Glomerular visceral epithelial cell (primary cell): Measurements from ENCODE around the gene CSF3R.
"Not testable (repeated sequence)": the region's sequence is repeated elsewhere in the genome, so short reads cannot be mapped to it uniquely, and the experiment has no call there.

Source experiments
- DNase-seq: peaks from one replicate; pipeline ENCODE4 v3.0.0-alpha.2; 2016; ENCODE audit errors: extremely low spot score

Gene CSF3R

DNA sequence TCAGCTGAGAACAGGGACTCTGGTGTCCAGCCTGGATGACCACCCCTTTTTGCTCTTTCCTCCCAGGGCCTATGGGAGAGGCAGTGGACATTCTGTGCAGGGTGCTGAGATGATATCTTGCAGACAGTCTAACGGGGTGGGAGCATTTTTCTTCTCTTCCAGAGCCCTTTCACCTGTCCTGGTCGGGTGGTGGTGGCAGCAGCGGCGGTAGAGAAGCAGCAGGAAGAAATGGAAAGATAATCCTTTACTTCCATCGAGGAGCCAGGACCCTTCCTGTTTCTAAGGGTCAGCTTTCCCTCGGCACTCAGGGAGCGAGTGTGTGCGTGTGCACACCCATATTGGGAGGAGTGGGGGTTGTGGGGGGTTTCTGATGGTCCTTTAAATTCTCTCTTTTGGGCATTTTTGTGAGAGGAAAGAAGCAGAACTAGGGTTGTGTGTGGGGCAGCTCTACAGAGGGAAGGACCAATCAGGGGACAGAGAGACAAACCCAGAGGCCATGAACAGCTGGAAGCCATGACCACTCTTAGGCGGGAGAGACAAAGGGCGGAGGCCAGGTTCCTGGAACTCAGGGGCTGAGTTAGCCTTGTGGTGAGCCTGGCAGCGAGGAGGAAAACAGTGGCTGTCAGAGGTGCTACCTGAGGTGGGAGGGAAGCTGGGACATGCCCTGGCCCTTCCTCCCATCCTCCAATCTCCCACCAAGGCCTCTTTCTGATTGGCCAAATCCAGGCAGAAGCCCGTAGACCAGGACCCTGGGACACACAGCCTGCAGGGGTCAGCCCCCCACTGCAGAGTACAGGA, 31.2 kb upstream of the CSF3R start:
- no peak for DNase-seq

DNA sequence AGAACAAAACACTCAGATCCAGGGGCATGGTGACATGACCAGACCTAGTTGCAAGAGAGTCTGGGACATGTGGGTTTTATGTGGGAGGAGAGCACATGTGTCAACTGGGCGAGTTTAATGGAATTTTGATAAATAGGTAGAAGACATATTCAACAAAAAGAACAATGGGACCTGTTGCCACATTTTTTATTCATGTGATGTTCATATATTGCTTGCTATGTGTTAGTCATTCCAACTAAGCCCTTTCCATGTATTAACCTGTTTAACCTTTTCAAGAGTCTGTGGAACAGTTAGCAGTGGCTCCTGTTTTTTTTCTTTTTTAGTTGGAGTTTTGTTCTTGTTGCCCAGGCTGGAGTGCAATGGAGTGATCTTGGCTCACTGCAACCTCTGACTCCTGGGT, 30.1 kb upstream of the CSF3R start:
- DNase-seq = no peak

- no peak for DNase-seq
Measured at GRCh38 chr1:36511804-36512798, 29.4 kb upstream of the CSF3R start.

- DNase-seq = not testable (repeated sequence)
Measured at GRCh38 chr1:36511220-36511619, 28.5 kb upstream of the CSF3R start.

GRCh38 chr1:36510418-36510817, 27.7 kb upstream of the CSF3R start:
- DNase-seq = no peak

DNA sequence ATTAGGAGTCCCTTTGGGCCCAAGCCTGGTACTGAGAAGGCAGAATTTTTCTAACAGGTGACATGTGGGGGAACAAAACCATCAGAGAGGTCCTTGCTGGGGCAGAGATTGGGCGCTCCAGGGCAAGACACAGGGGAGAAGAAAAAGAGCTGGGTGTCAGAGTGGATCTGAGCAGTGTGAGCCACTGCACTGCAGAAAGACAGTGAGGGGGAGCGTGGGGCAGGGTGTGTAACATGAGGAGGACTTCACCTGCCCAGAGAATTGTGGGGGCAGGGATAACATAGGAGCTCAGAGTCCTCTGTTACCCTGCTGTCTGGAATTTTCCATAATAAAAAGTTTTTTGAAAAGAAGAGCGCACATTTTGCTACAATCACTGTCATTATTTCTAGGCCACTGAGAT, 25.5 kb upstream of the CSF3R start:
- no peak for DNase-seq

DNA sequence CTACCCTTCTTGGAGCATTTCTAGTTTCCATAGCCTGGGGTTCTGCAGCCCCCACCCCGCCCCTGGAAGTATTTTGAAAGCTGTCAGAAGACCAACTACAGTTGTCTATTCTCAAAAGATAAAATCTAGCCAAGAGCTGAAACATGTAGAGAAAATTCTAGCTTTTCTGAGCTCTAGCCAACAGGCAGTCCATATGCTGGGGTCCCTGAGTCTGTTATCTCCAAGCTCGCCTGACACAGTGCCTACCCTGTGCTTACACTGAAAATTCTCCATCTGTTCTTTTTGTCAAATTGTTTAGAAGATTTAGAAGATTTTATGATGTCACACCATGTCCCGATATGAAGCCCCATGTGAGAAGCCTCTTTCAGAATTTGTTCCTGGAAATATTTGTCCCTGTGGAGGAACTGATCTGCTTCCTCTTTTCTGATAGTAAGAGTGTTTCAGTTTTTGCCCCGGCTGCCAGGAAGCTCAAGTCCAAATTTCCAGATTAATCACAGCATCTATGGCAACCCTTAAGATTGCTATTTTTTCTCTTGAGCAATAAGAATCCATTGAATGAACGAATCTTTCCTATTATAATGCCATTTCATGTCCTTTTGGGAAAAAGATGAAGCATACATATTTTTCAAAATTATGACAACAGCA, 23.7 kb upstream of the CSF3R start:
- DNase-seq = no peak

GRCh38 chr1:36503733-36504132, 21.0 kb upstream of the CSF3R start:
- no peak for DNase-seq

- DNase-seq = no peak
Measured at GRCh38 chr1:36503159-36503558, 20.4 kb upstream of the CSF3R start.

GRCh38 chr1:36502616-36503015, 19.9 kb upstream of the CSF3R start:
- DNase-seq = no peak

- DNase-seq = not testable (repeated sequence)
Measured at GRCh38 chr1:36501911-36502310, 19.2 kb upstream of the CSF3R start.

DNA sequence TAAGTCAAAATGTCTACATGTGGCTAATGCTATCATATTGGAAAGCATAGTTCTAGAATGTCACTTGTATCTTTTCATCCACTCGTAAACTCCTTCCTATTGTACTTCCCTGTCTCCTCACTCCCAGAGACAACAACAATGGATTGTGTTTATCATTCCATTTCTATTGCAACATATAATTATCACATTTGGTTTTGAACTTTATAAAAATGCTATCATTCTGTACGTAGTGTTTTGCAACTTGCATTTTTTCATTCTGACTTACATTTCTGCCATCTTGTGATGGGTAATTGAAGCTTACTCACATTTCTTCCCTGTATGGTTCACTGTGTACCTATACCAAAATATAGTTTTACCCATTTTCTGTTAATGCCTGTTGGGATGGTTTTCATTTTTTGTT, 14.5 kb upstream of the CSF3R start:
- DNase-seq = no peak

DNA sequence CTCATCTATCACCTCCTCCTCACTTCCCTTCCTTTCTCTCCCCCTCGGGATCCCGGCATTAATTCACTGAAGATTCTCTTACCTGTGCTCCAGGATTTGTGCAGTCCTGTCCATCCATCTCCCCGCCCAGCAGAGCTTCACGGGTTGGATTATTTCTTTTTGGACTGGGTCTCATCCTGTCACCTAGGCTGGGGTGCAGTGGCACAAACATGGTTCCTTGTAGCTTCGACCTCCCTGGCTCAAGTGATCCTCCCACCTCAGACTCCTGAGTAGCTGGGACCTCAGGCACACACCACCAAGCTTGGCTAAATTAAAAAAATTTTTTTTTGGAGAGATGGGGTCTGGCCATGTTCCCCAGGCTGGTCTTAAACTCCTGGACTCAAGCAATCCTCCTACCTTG, 12.3 kb upstream of the CSF3R start:
- no peak for DNase-seq

- no peak for DNase-seq
Measured at GRCh38 chr1:36493524-36493923, 10.8 kb upstream of the CSF3R start.

DNA sequence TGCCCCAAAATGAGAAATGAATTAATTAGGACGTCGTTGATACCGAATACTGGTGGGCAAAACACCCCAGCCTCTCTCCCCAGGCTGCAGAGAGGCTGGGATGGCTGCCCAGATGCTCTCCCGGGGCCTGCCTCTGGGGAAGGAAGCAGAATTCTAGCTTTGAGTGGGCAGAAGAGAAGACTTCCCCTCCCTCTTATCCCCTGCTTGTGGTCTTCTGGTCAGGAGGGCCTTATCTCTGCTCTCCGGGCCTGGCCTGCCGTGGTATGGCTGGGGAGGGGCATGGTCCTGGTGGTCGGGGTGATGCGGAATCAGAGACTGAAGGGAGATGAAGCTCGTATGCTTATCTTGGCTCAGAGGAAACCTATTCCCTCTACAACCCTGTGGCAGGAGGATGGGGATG, 9.8 kb upstream of the CSF3R start:
- DNase-seq = no peak

- DNase-seq = not testable (repeated sequence)
Measured at GRCh38 chr1:36489258-36490051, 6.7 kb upstream of the CSF3R start.

DNA sequence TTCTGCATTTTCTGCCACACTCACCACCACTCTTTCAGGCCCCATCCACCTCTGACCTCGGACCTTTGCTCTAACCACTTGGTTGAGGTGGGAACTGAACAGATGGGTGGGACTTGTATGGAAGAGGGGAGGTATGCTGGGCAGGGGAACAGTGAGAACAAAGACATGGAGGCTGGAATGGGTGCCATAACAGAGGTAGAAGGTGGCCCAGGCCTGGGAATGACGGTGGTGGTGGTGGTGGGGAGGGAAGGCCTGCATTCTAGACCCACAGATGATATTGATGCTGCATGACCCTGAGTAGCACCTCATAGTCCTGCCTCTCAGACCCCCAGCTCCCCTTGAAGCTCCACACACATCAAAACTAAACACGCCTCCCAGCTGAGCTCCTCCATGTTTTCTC, 5.2 kb upstream of the CSF3R start:
- DNase-seq = no peak

GRCh38 chr1:36487336-36487725, 4.6 kb upstream of the CSF3R start:
- DNase-seq = not testable (repeated sequence)

DNA sequence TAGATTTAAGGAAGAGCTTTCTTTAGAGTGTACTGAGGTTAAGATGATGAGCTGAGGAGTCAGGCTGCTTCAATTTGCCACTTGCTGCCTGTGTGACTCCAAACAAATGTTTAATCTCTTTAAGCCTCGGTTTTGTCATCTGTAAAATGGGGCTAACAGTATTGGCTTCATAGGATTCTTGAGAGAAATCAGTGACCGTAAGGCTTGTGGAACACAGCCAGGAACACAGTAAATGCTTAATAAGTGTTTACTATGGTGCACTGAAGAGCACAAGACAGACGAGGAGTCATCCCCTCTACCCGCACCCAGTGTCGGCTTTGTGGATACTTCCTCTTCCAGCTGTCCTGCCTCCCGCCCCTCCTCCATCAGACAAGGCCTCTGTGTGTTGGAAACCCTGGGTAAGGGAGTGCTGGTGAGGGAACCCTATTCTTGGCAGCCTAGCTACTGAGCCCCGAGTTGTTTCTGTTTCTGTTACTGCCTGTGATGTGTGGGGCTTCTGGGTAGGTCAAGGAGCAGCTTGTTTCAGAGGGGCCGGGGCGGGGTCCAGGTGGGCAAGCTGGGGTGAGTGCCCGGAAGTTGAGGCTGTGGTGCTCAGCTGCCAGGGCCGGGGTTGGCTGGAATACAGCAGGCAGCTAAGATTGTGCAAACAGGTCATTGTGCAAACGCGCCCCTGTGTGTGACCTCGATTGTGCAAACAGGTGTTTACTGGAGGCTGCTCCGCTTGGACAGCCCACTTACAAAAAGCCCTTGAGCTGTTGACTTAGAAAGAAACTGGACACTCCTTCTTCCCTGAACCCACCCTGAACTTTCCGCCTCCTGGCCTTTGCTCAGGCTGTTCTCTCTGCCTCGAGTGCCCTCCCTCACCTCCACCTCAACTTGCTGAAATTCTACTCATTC, 4.0 kb upstream of the CSF3R start:
- no peak for DNase-seq

DNA sequence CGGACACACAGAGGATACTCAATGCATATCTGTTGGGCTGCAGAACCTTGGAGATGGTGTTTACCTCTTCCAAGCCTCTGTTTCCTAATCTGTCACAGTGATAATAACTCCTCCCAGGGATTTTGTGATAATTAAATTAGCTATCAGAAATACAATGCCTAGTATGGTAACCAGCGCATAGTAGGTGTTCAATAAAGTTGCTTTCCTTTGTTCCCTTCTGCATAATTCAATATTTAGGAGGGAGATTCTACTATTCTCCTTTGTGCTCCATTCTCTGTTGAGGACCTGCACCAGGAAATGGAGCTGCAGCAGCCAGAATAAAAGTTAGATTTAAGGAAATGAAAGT, 3.4 kb upstream of the CSF3R start:
- DNase-seq = no peak

DNA sequence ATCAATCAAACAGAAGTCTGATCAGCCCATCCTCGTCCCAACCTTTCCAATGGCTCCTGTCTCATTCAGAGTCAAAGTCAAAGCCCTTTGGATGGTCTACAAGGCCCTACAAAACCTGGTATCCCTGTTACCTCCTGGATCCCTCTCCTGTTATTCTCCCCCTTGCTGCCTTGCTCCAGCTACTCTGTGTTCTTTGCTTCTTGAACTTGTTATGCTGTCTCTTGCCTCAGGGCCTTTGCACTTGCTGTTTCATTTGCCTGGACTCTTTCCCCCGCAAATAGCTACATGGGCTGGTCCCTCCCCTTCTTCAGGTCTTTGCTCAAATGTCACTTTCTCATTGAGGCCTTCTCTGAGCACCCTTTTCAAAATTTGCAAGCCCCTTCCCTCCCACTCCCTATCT, 1.4 kb upstream of the CSF3R start:
- DNase-seq = no peak
